Neural progenitor cell (in vitro differentiated cells): Measurements from ENCODE around the gene TYROBP. TPM values are rescaled to one million over a fixed set of nuclear protein-coding genes. Genes with fewer than 3 reads are reported as not detected.

ENCODE experiments used
- DNase-seq: peaks from one replicate; pipeline ENCODE4 v3.0.0-alpha.2; 2016; ENCODE audit warnings: low spot score
- H2AFZ ChIP-seq: fragments of 200-600 bp; sonication (generic); replicated peaks from 2 replicates; pipeline ENCODE4 v1.6.1; 2016; ENCODE audit warnings: antibody characterized with exemption
- H3F3A ChIP-seq: fragments of 200-600 bp; sonication (generic); 2 replicates; pipeline ENCODE4 v1.6.1; 2016; ENCODE audit warnings: antibody characterized with exemption, low read depth
- H3K27ac ChIP-seq: fragments of 200-600 bp; sonication (generic); 2 replicates; pipeline ENCODE4 v1.5.1; 2016; ENCODE audit warnings: mild to moderate bottlenecking
- H3K27me3 ChIP-seq: fragments of 200-600 bp; sonication (generic); 2 replicates; pipeline ENCODE4 v1.6.1; 2016; ENCODE audit warnings: mild to moderate bottlenecking, moderate library complexity
- H3K36me3 ChIP-seq: fragments of 200-600 bp; sonication (generic); 2 replicates; pipeline ENCODE4 v1.5.1; 2016
- H3K4me1 ChIP-seq: fragments of 200-600 bp; sonication (generic); 2 replicates; pipeline ENCODE4 v1.6.1; 2016; ENCODE audit warnings: mixed run types
- H3K4me2 ChIP-seq: fragments of 200-600 bp; sonication (generic); 2 replicates; pipeline ENCODE4 v1.6.1; 2016
- H3K4me3 ChIP-seq: fragments of 200-600 bp; sonication (generic); 2 replicates; pipeline ENCODE4 v1.5.1; 2016
- H3K79me2 ChIP-seq: fragments of 200-600 bp; sonication (generic); 2 replicates; pipeline ENCODE4 v1.6.1; 2016; ENCODE audit warnings: low read depth
- H3K9ac ChIP-seq: fragments of 200-600 bp; sonication (generic); 2 replicates; pipeline ENCODE4 v1.6.1; 2016
- H3K9me3 ChIP-seq: fragments of 200-600 bp; sonication (generic); 2 replicates; pipeline ENCODE4 v1.5.1; 2016; ENCODE audit warnings: low read depth
- H4K20me1 ChIP-seq: fragments of 200-600 bp; sonication (generic); 2 replicates; pipeline ENCODE4 v1.6.1; 2016; ENCODE audit warnings: low read depth
- H3K27ac Mint-ChIP-seq: 3 replicates; pipeline ENCODE4 v1.8.0; 2021; ENCODE audit warnings: mixed read lengths
- H3K27me3 Mint-ChIP-seq: 2 replicates; pipeline ENCODE4 v1.8.0; 2022; ENCODE audit warnings: low read depth, mild to moderate bottlenecking, inconsistent platforms, moderate library complexity, mixed read lengths; ENCODE audit not compliant: insufficient read depth
- H3K36me3 Mint-ChIP-seq: 3 replicates; pipeline ENCODE4 v1.8.0; 2021; ENCODE audit warnings: mixed read lengths
- H3K4me1 Mint-ChIP-seq: 3 replicates; pipeline ENCODE4 v1.8.0; 2021; ENCODE audit warnings: mixed read lengths
- H3K4me3 Mint-ChIP-seq: 3 replicates; pipeline ENCODE4 v1.8.0; 2021; ENCODE audit warnings: mild to moderate bottlenecking, moderate library complexity, mixed read lengths
- H3K9me3 Mint-ChIP-seq: 3 replicates; pipeline ENCODE4 v1.8.0; 2020; ENCODE audit warnings: mixed read lengths
- CTCF ChIP-seq: fragments of 200-600 bp; sonication (generic); IDR thresholded peaks from 2 replicates; pipeline ENCODE4 v1.5.1; 2017; ENCODE audit warnings: antibody characterized with exemption, mild to moderate bottlenecking
- EZH2 ChIP-seq: fragments of 200-600 bp; sonication (generic); IDR thresholded peaks from 2 replicates; pipeline ENCODE4 v1.6.1; 2017; ENCODE audit warnings: antibody characterized with exemption, mild to moderate bottlenecking, moderate library complexity
- EZH2phosphoT487 ChIP-seq: fragments of 200-600 bp; sonication (generic); IDR thresholded peaks from 2 replicates; pipeline ENCODE4 v1.6.1; 2017; ENCODE audit warnings: antibody characterized with exemption
- total RNA-seq: library from RNA; depleted of rRNA; stranded (reverse); fragments of >200 nt; gene quantifications from 2 replicates; pipeline ENCODE4 v1.2.3, GENCODE V29; 2015; ENCODE audit warnings: low replicate concordance

Gene TYROBP
- total RNA-seq, 1 donor from 2014 or later: not detected

- peaks cover 7% of the 10 kb centered on the region for H3K27me3 Mint-ChIP-seq
- no peaks in the 10 kb centered on the region for H3K79me2 ChIP-seq
These were observed 24.2 kb downstream of the TYROBP start for GRCh38 chr19:35883882-35884281.

DNA sequence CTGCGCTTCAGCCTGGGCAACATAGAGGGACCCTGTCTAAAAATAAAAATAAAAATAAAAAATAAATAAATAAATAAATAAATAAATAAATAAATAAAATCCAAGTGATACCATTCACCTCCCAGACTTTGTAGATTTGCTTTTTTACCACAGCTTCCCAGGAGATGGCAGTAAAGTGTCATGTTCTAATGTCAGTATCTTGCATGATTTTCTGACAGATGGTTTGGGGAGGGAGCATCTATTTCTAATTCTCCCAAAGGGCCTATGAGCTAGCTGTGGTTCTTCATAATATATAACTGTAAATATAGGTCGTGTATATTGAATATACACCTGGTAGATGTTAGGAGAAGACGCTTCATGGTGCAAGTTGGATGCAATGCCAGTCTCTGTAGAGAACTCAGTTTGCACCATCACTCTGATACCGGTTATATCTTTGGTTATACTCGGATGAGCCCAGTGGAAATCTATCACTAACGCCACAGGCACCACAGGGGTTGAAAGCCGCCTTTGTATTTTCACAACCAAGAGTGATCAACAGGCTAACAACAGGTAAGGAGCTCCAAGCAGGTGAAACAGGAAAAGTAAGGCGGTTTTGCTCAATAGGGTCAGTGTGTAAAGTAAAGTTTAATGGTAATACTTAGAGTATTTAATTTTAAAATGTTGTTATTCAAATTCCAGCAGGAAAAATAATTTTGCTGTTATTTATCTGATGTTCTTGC lies 25.8 kb downstream of the TYROBP start:
- peak; percentile 57 for TF ChIP-seq CTCF
- TF ChIP-seq EZH2phosphoT487: no peak
- DNase-seq: peak; percentile 42
- no peaks in the 10 kb centered on the region for H3K9me3 ChIP-seq
- no peaks in the 10 kb centered on the region for H3K4me1 ChIP-seq
- H3F3A ChIP-seq: no peaks in the 10 kb centered on the region
- H3K4me2 ChIP-seq: no peak overlapping the region
- Mint-ChIP-seq H3K36me3 (peaks cover 11% of the 10 kb centered on the region), H3K4me3 (no peak overlapping the region), H3K9me3 (no peaks in the 10 kb centered on the region), H3K27ac (no peak overlapping the region), H3K27me3 (peaks cover 7% of the 10 kb centered on the region), H3K4me1 (peaks cover 12% of the 10 kb centered on the region)
- H3K4me3 ChIP-seq: no peak overlapping the region
- H2AFZ ChIP-seq: no peak overlapping the region
- no peaks in the 10 kb centered on the region for H3K79me2 ChIP-seq
- H3K27ac ChIP-seq: no peak overlapping the region
- H4K20me1 ChIP-seq: peaks cover 16% of the 10 kb centered on the region
- H3K9ac ChIP-seq: no peak overlapping the region
- no peaks in the 10 kb centered on the region for H3K27me3 ChIP-seq
- no peaks in the 10 kb centered on the region for H3K36me3 ChIP-seq

More at GRCh38 chr19:35883882-35884281, 24.2 kb downstream of the TYROBP start:
- Histone ChIP-seq H3K27ac (no peak overlapping the region), H2AFZ (no peak overlapping the region), H3K4me1 (no peaks in the 10 kb centered on the region), H3F3A (no peaks in the 10 kb centered on the region), H4K20me1 (peaks cover 11% of the 10 kb centered on the region), H3K4me3 (no peak overlapping the region), H3K27me3 (no peaks in the 10 kb centered on the region), H3K9ac (no peak overlapping the region), H3K36me3 (no peaks in the 10 kb centered on the region), H3K4me2 (no peak overlapping the region), H3K9me3 (no peaks in the 10 kb centered on the region)
- Mint-ChIP-seq H3K36me3 (peaks cover 16% of the 10 kb centered on the region), H3K4me1 (peaks cover 9% of the 10 kb centered on the region), H3K4me3 (no peak overlapping the region), H3K9me3 (no peaks in the 10 kb centered on the region), H3K27ac (no peak overlapping the region)
- no peak for TF ChIP-seq EZH2phosphoT487
- no peak for TF ChIP-seq EZH2
- no peak for TF ChIP-seq CTCF
- DNase-seq: no peak

DNA sequence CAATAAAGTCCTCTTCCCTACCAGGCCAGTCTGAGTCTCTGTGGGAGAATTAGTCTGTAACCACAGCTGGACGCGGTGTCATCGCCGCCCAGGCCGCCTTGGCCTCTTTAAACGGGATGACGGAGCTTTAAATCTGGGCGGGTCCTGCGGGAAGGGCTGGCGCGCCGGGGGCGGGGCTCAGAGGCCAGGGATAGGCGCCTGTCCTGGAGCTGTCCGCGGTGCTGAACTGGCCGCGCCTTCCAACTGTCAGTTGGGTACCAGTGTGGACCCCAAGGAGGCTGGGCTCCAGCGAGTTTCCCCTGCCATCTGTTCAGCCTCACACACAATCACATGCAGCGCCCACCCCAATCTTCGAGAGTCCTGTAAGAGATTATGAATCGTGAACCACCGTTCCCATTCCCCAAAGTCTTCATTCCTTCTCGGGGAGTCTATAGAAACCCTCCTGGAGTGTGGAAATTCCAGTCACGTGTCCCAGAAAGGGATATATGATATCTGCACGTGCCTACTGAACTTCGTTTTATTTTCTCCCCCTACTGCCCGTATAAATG lies 28.3 kb downstream of the TYROBP start:
- Mint-ChIP-seq H3K4me1 (peaks cover 12% of the 10 kb centered on the region), H3K27me3 (peaks cover 7% of the 10 kb centered on the region), H3K36me3 (peaks cover 16% of the 10 kb centered on the region), H3K4me3 (peak overlapping the region; percentile 58), H3K27ac (no peak overlapping the region), H3K9me3 (no peaks in the 10 kb centered on the region)
- no peaks in the 10 kb centered on the region for H3K4me1 ChIP-seq
- no peaks in the 10 kb centered on the region for H3K79me2 ChIP-seq
- TF ChIP-seq CTCF (no peak), EZH2phosphoT487 (no peak), EZH2 (no peak)
- H3K27me3 ChIP-seq: no peaks in the 10 kb centered on the region
- H4K20me1 ChIP-seq: peaks cover 21% of the 10 kb centered on the region
- H3K27ac ChIP-seq: no peak overlapping the region
- no peak overlapping the region for H3K4me2 ChIP-seq
- H3K36me3 ChIP-seq: no peaks in the 10 kb centered on the region
- no peak overlapping the region for H3K4me3 ChIP-seq
- no peaks in the 10 kb centered on the region for H3K9me3 ChIP-seq
- H3K9ac ChIP-seq: no peak overlapping the region
- H3F3A ChIP-seq: no peaks in the 10 kb centered on the region
- peak; percentile 98 for DNase-seq
- no peak overlapping the region for H2AFZ ChIP-seq
